GM19351 (cell line): ENCODE data around the gene PRPF40B.
"Not testable (repeated sequence)": the region's sequence is repeated elsewhere in the genome, so short reads cannot be mapped to it uniquely, and the experiment has no call there.

Experiments
- ATAC-seq: cut with Tn5 transposase; IDR thresholded peaks from one replicate; pipeline ENCODE4 v1.9.1; 2021; ENCODE audit warnings: mild to moderate bottlenecking, moderate library complexity; ENCODE audit not compliant: unreplicated experiment

The PRPF40B gene

GRCh38 chr12:49623142-49623904 is at the start of gene PRPF40B:
TSS of gene PRPF40B (plus strand) at chr12:49623561. CDS start at chr12:49623591, 30 bp downstream.
- peak; percentile 72 for ATAC-seq

DNA sequence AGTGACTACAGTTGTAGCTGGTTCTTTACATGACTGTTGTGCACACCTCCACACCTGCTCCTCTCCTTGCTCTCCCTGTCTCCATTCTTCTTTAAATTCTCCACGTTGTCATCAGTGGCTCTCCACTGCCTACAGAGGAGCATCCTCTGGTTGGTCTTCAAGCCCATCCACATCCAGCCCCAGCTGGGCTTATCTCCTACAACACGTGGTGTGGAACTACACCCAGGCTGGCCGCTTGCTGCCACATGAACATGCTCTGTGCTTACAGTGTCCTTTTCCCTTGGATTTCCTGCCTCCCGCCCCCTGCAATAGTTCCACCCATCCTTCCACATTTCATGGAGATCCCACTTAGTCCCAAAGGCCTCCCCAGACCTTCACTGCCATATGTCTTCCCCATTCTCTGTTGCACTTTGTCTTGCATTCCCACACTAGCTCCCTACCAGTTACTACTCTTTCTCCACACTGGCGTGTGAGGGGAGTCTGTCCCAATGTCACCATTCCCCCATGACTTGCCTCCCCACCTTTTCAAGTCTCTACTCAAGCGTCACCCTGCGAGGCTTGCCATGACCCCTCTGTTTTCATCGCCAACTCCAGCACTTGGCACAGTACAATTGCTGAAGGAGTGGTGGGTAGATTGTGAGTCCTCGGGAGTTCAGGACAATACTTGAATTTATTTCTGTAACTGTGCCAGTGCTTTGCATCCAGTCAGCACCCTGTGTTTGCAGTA is 45.6 kb upstream of the PRPF40B start:
- ATAC-seq = no peak

DNA sequence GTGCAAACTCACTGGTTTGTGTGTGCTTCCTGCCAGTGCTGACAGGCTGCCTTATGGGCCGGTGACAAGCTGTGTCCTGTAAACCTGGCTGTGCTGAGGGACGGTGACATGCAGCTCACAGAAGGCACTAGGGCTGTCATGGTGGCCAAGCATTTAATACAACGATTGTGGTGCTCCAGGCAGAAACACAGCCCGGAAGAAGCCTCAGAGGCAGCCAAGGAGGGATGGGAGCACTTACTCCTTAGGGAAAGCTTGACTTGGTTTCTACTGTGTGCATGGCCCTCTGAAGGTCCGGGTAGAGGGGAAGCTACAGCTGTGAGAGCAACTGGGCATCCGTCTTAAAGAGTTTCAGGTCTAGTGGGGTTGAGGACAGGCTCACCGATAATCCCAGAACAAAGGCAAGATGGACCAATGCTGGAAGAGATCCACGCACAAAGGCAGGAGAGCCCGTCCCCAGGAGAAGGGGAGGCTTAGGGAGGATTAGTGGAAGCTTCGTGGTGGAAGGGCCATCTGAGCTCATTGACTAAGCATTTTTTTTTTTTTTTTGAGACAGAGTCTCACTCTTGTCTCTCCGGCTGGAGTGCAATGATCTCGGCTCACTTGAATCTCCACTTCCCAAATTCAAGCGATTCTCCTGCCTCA is 44.8 kb upstream of the PRPF40B start:
- ATAC-seq = no peak

GRCh38 chr12:49580572-49581535 is 42.5 kb upstream of the PRPF40B start:
- peak; percentile 65 for ATAC-seq

DNA sequence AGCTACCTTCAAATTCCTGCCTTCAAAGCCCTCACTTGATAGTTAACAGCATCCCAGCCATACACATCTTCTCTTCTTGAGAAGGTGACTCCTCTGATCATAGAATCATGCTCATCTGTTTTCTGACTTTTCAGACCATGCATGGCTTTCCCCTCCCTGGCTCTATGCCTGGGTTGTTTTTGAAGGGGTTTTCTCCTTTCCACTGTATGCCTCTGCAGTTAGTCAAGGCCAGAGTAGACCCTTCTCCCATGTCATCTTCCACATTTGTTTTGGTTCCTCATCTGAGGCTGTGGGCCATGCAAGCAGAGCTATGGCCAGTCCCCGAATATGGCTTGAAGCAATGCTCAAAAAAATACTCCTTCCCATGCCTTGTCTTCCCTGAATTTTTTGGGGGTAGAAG is 41.2 kb upstream of the PRPF40B start:
- ATAC-seq = no peak

DNA sequence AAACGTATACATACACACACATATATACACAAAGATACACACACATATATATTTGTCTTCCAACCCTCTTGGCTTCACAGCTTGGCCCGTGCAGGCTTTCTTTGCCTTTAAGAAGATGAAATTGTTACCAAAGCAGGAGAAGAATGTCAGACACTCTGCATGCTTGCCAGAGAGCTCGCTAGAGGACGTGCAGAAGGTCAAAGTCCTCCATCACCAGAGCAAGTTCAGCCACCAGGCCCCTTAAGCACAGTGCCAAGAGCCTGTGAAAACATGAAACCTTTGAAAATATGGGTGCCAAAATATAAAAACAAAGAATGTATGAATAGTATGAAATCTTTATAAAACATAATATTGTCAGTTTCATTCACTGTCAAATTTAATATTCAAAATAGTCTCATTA is 40.5 kb upstream of the PRPF40B start:
- no peak for ATAC-seq

DNA sequence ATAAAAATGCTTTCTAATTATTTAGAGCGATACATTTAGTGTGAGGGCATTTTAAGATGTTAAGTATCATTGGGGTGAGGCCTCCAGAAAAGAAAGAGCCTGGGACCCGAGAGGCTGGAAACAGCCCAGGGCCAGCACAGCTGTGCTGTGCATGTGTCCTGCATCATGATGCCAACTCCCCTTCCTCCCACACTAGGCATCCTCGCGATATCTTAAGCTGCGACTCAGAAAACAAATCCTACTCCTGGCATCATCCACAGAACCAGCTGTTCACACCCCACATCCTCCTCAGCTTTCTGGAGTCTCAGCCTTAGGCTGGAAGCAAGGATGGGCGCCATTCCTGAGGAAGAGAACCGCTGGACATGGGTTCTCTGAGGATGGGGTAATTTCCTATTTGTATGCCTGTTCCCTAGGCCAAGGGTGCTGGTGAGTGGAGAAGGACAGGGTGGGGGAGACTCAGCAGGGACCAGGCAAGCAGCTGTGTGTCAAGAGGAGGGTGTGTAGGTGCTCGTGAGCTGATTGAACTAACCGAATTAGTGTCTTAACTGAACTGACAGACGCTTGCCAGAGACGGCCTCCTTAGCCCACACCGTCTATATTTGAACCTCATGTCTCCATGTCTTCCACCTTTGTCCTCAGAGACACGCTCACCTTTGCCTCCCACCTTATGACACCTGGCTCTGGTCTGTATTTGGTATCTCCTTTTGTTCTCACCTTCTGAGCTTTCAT is 39.8 kb upstream of the PRPF40B start:
- ATAC-seq = no peak

DNA sequence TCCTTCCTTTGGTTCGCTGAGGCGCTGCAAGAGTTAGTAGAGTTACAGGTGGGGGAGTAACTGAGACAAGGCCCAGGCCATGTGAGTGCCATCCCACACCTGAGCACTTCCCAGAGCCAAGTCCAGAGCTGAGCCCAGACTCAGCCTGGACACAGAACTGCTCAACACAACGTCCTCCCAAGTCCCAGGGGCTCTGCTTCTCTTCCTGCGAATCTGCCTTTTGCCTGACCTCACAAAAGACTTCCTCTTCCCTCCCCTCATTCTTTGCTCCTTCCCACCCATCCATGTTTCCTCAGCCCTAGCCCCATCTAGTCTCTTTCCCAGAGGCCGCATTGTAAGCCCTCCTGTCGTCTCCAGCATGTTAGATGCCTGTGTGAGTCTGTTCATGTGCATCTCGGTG is 38.8 kb upstream of the PRPF40B start:
- ATAC-seq = no peak

GRCh38 chr12:49585477-49586459 is 37.6 kb upstream of the PRPF40B start:
- no peak for ATAC-seq

DNA sequence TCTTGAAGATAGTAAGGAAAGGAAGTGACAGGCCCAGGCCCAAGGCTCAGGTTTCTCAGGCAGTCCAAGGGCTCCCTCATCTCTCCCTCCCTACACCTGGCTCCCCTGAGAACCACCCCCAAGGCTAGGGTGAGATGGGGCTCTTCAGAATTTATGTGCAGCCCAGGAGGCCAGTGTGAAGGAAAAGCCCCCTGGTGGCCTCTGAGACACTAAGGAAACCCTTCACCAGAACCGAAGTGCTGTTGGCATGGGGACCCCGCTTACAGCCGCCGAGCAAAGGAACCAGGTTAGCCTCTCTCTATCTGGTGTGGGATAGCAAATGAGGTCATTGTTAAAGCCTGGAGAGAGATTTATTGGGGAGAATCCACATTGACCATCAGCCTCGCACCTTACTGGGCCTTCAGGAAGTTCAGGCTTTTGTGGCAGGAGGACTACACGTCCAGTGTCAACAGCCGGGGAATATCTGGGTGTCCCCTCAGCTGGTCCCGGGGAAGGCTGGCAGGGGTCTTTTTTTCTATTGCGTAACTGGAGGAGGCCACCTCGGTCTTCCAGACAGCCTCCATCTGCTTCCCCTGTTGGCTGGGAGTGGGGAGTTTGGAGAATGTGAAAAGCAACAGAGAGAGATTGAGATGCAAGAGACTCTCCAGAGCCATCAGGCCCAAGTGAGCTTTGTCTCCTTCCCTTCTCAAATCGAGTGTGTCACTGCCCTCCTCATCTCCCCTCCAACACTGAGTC is 36.0 kb upstream of the PRPF40B start:
- no peak for ATAC-seq

GRCh38 chr12:49588281-49588680 is 35.1 kb upstream of the PRPF40B start:
- ATAC-seq = no peak

DNA sequence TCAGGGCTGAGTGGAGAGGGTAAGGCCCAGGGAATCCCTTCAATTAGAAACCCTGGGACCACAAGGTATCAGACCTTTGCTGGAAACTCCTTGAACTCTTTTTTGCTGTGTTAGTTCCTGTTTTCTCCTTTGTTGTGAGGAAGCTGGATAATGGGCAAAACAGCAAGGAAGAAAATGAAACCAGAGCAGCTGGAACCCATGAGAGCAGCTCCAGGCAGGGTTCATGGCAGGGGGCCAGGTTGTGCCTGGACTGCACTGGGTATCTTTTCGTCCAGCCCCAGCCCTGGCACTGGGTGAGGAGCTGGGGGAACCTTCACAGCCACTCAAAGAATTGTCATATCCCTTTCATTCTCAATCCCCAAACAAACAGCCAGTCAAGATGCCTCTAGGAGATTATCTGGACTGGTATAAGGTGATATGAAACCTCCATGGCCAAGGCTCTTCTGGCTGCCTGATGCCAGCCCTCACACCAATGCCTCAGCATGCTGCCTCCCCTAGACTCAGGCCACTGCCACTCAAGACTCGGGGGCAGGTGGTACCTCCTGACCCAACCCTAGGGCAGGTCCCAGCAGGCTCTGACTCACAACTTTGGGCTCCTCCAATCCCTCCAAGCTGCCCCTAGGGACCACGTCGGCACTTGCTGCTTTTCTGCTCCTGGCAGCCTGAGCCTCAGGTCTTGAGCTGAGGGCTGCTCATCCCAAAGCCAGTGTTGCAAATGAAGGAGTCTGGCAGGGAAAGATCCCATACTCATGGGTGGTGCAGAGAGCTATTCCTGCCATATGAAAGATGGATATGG is 34.4 kb upstream of the PRPF40B start:
- ATAC-seq = no peak

DNA sequence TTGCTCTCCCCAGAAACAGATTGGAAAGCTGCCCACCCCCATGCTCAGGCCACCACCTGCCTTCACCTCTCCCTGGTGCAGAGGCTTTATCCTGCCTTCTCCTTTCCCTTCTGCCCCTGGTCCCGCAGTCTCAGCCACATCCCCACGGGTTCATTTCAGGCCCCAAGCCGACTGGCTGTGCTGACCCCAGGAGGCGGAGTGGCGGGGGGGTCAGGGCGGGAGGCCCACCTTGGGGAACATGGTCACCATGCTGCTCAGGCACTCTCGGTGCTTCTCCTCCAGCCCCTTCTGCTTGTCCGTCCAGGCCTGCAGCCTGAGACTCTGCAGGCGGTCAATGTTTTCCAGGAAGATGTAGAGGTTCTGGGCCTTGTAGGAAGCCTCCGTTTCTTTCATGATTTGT is 24.8 kb upstream of the PRPF40B start:
- no peak for ATAC-seq

DNA sequence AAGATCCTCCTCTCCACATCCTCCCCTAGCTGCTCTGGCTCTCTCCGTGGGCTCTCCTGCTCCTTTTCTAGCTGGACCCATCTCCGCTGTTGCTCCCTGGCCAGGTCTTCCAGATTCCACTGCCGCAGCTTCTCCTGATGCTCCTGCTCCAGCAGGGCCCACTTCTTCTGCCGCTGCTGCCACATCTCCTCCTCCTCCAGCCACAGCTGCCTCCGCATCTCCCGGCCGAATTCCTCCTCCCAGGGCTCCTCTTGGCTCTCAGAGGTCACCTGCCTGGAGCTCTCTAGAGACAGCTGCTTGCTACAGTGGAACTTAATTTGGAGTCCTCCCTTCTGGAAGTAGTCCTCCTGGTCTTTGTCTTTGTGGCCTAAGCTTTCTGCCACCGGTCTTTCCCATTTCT is 23.4 kb upstream of the PRPF40B start:
- ATAC-seq = no peak

DNA sequence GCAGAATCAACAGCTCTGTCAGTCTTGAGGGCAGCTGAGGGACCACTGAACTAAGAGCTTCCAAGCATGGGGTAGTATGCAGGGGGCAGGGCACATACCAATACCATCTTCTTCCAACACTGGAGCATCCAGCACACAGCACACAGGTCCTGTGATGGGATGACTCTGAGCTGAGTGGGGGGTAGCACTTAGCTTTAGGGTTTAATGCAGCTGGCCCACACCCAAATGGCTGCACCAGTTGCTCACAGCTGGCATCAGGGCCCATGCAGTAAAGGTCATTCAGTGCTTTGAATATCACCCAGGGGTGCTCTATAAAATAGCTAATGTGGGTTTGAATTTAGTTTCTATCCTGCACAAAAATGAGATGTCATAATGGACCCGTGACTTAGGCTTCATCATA is 19.6 kb upstream of the PRPF40B start:
- ATAC-seq = no peak

DNA sequence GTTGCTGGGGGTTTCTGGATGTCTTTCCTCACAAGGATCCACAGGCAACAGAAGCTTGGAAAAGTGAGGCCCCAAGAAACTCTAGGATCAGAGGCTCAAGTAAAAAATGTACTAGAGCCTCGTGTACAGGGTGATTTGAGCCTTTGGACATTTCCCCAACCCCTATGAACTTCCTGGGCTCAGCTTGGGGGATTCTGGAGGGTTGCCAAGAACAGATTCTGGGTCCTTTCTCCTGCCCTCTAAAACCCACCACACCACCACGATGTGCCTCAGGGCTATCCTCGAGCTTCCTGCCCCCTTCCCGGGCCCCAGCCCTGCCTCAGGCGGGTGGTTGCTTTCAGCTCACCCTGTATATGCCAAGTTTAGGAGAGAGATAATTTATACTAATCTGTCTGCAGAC is 18.5 kb upstream of the PRPF40B start:
- no peak for ATAC-seq

GRCh38 chr12:49605539-49605938 is 17.8 kb upstream of the PRPF40B start, which contains the start of gene FAM186B:
TSS of gene FAM186B (minus strand) at chr12:49605639. CDS start at chr12:49605477, 162 bp downstream.
- not testable (repeated sequence) for ATAC-seq
